GM23338 (cell line): ENCODE results near the gene PIK3R5. TPM values are rescaled to one million over a fixed set of nuclear protein-coding genes. Genes with fewer than 3 reads are reported as not detected.

Source experiments
- ATAC-seq: fragments of 200-7000 bp; cut with Tn5 transposase; 3 replicates; pipeline ENCODE4 v1.9.1; 2020
- DNase-seq: peaks from one replicate; pipeline ENCODE4 v3.0.0-alpha.2; 2015; ENCODE audit warnings: low spot score
- H2AFZ ChIP-seq: fragments of 200-600 bp; sonication (generic); 2 replicates; pipeline ENCODE4 v1.8.0; 2016; ENCODE audit warnings: antibody characterized with exemption, mild to moderate bottlenecking, moderate library complexity
- H3F3A ChIP-seq: fragments of 200-600 bp; sonication (generic); replicated peaks from 2 replicates; pipeline ENCODE4 v1.8.0; 2017; ENCODE audit warnings: antibody characterized with exemption, mixed run types, low read depth
- H3K27ac ChIP-seq: fragments of 200-600 bp; sonication (generic); 2 replicates; pipeline ENCODE4 v1.6.1; 2016; ENCODE audit warnings: low read depth
- H3K27me3 ChIP-seq: fragments of 200-600 bp; sonication (generic); 2 replicates; pipeline ENCODE4 v1.8.0; 2016; ENCODE audit warnings: mild to moderate bottlenecking, mixed run types, moderate library complexity; ENCODE audit not compliant: insufficient read depth
- H3K36me3 ChIP-seq: fragments of 200-600 bp; sonication (generic); 2 replicates; pipeline ENCODE4 v1.8.0; 2016; ENCODE audit warnings: mild to moderate bottlenecking; ENCODE audit not compliant: insufficient read depth
- H3K4me1 ChIP-seq: fragments of 200-600 bp; sonication (generic); 2 replicates; pipeline ENCODE4 v1.8.0; 2016; ENCODE audit warnings: mild to moderate bottlenecking, moderate library complexity; ENCODE audit not compliant: insufficient read depth
- H3K4me2 ChIP-seq: fragments of 200-600 bp; sonication (generic); 2 replicates; pipeline ENCODE4 v1.7.1; 2017; ENCODE audit warnings: mixed run types
- H3K4me3 ChIP-seq: fragments of 200-600 bp; sonication (generic); 2 replicates; pipeline ENCODE4 v1.6.1; 2016; ENCODE audit warnings: mixed run types
- H3K79me2 ChIP-seq: fragments of 200-600 bp; sonication (generic); replicated peaks from 2 replicates; pipeline ENCODE4 v1.8.0; 2017; ENCODE audit warnings: mild to moderate bottlenecking; ENCODE audit not compliant: insufficient read depth
- H3K9me2 ChIP-seq: fragments of 200-600 bp; sonication (generic); 2 replicates; pipeline ENCODE4 v1.8.0; 2017; ENCODE audit not compliant: insufficient read depth
- H4K20me1 ChIP-seq: fragments of 200-600 bp; sonication (generic); replicated peaks from 2 replicates; pipeline ENCODE4 v1.8.0; 2017; ENCODE audit warnings: mild to moderate bottlenecking; ENCODE audit not compliant: insufficient read depth
- H3K27ac Mint-ChIP-seq: 2 replicates; pipeline ENCODE4 v1.8.0; 2020; ENCODE audit warnings: inconsistent platforms, mild to moderate bottlenecking, moderate library complexity, mixed read lengths
- H3K27me3 Mint-ChIP-seq: 3 replicates; pipeline ENCODE4 v1.8.0; 2022; ENCODE audit warnings: low read depth, mild to moderate bottlenecking, moderate library complexity, mixed read lengths, inconsistent platforms; ENCODE audit not compliant: insufficient read depth, poor library complexity
- H3K36me3 Mint-ChIP-seq: 3 replicates; pipeline ENCODE4 v1.8.0; 2021; ENCODE audit warnings: low read depth, mild to moderate bottlenecking, inconsistent platforms, moderate library complexity, mixed read lengths
- H3K4me1 Mint-ChIP-seq: 3 replicates; pipeline ENCODE4 v1.8.0; 2020; ENCODE audit warnings: mild to moderate bottlenecking, inconsistent platforms, mixed read lengths
- H3K4me3 Mint-ChIP-seq: 3 replicates; pipeline ENCODE4 v1.8.0; 2021; ENCODE audit warnings: moderate library complexity, mild to moderate bottlenecking, inconsistent platforms, mixed read lengths
- H3K9me3 Mint-ChIP-seq: 3 replicates; pipeline ENCODE4 v1.8.0; 2020; ENCODE audit warnings: moderate library complexity, mild to moderate bottlenecking, inconsistent platforms, mixed read lengths
- CTCF ChIP-seq, 2 experiments: fragments of 200-600 bp in 1 of 2; sonication (generic) in 1 of 2; conservative IDR thresholded peaks; 2 replicates each; pipeline versions ENCODE4 v1.5.1 to v1.6.1; 2016 to 2017; ENCODE audit warnings: antibody characterized with exemption in 2 of 2, low read depth in 2 of 2, mild to moderate bottlenecking in 2 of 2, moderate library complexity in 1 of 2
- ETS1 ChIP-seq: IDR thresholded peaks from 2 replicates; pipeline ENCODE4 v1.6.1; 2016; ENCODE audit warnings: antibody characterized with exemption
- EZH2 ChIP-seq: fragments of 200-600 bp; sonication (generic); IDR thresholded peaks from one replicate; pipeline ENCODE4 v1.8.0; 2017; ENCODE audit warnings: antibody characterized with exemption, mild to moderate bottlenecking, low read depth; ENCODE audit not compliant: unreplicated experiment
- JUNB ChIP-seq: IDR thresholded peaks from one replicate; pipeline ENCODE4 v1.6.1; 2016; ENCODE audit warnings: antibody characterized with exemption; ENCODE audit not compliant: unreplicated experiment
- POLR2AphosphoS5 ChIP-seq: IDR thresholded peaks from 2 replicates; pipeline ENCODE4 v1.6.1; 2016; ENCODE audit warnings: antibody characterized with exemption, low read depth
- REST ChIP-seq: IDR thresholded peaks from one replicate; pipeline ENCODE4 v1.6.1; 2018; ENCODE audit warnings: antibody characterized with exemption; ENCODE audit not compliant: unreplicated experiment
- polyA plus RNA-seq: library from polyadenylated mRNA; unstranded; fragments of >200 nt; fragmentation: Nextera tagmentation; extraction: Ambion mirVana; gene quantifications from 2 replicates; pipeline ENCODE4 v1.2.1, GENCODE V29; 2016
- total RNA-seq: library from RNA; depleted of rRNA; stranded (reverse); fragments of >200 nt; shearing (Covaris generic); gene quantifications from 2 replicates; pipeline ENCODE4 v1.2.3, GENCODE V29; 2014

PIK3R5 gene
- total and polyA plus RNA-seq, 2 experiments from 2014 or later: 1.7 to 9.4 TPM

- TF ChIP-seq REST: no peak
- TF ChIP-seq JUNB: no peak
- TF ChIP-seq ETS1: no peak
Observed at GRCh38 chr17:9004961-9005285, 39.4 kb upstream of the PIK3R5 start (continued).

GRCh38 chr17:9004132-9004960 is 38.8 kb upstream of the PIK3R5 start:
- H3K4me3 Mint-ChIP-seq: peak overlapping the region; percentile 62
- Histone ChIP-seq H3K27me3 (peaks cover 96% of the 10 kb centered on the region), H3K79me2 (no peaks in the 10 kb centered on the region), H3F3A (no peaks in the 10 kb centered on the region), H4K20me1 (no peaks in the 10 kb centered on the region; the same call in 1 of the 2 replicates), H3K4me3 (peak overlapping the region; percentile 60), H2AFZ (peak overlapping the region; percentile 88), H3K36me3 (no peaks in the 10 kb centered on the region; the same call in 1 of the 2 replicates), H3K27ac (no peak overlapping the region), H3K4me1 (peaks cover 16% of the 10 kb centered on the region), H3K9me2 (no peaks in the 10 kb centered on the region), H3K4me2 (peak overlapping the region; percentile 85)
- peaks cover 12% of the 10 kb centered on the region for H3K4me1 Mint-ChIP-seq
- H3K9me3 Mint-ChIP-seq: no peaks in the 10 kb centered on the region; the same call in 2 of the 3 replicates
- H3K27me3 Mint-ChIP-seq: peaks cover 77% of the 10 kb centered on the region
- no peaks in the 10 kb centered on the region; the same call in 2 of the 3 replicates for H3K36me3 Mint-ChIP-seq
- H3K27ac Mint-ChIP-seq: no peak overlapping the region
- TF ChIP-seq POLR2AphosphoS5 (no peak), REST (no peak), EZH2 (peak; percentile 65), CTCF (conservative IDR thresholded peaks at IDR 0.05; ENCODE audit: low read depth in 2 of 2) (peak; percentile 25 to 26; a peak in 2 of 4 replicates)
- ATAC-seq (peak; percentile 78), DNase-seq (peak; percentile 68)
